IPS DF 6.9 (cell line): ENCODE measurements around the gene NEDD4L.
"Not testable (repeated sequence)": the region's sequence is repeated elsewhere in the genome, so short reads cannot be mapped to it uniquely, and the experiment has no call there.

Experiments used
- DNase-seq: peaks from one replicate; pipeline ENCODE4 v3.0.0-alpha.2; 2013; ENCODE audit warnings: low read depth, low spot score
- H3K27ac ChIP-seq: one replicate; pipeline ENCODE4 v1.5.1; 2013; ENCODE audit warnings: low read length, control low read depth
- H3K27me3 ChIP-seq: 2 replicates; pipeline ENCODE4 v1.6.1; 2013; ENCODE audit warnings: mild to moderate bottlenecking, low read length; ENCODE audit not compliant: control insufficient read depth, insufficient read depth
- H3K36me3 ChIP-seq: 2 replicates; pipeline ENCODE4 v1.6.1; 2013; ENCODE audit warnings: low read length; ENCODE audit not compliant: control insufficient read depth, insufficient read depth
- H3K4me1 ChIP-seq: 2 replicates; pipeline ENCODE4 v1.6.1; 2013; ENCODE audit warnings: low read length; ENCODE audit not compliant: control insufficient read depth, insufficient read depth
- H3K4me3 ChIP-seq: 2 replicates; pipeline ENCODE4 v1.5.1; 2013; ENCODE audit warnings: mild to moderate bottlenecking, low read length
- H3K9me3 ChIP-seq: 2 replicates; pipeline ENCODE4 v1.6.1; 2013; ENCODE audit warnings: low read length, inconsistent platforms; ENCODE audit not compliant: control insufficient read depth, insufficient read depth
- WGBS: extraction: QIAGEN DNeasy Blood & Tissue Kit; methylation state at CpG from one replicate; pipeline ENCODE4 v1.1.7; 2013; ENCODE audit warnings: mixed read lengths, missing lambda C conversion rate; ENCODE audit not compliant: insufficient read length, insufficient coverage; 5-methylcytosine and 5-hydroxymethylcytosine counted together

Gene NEDD4L

DNA sequence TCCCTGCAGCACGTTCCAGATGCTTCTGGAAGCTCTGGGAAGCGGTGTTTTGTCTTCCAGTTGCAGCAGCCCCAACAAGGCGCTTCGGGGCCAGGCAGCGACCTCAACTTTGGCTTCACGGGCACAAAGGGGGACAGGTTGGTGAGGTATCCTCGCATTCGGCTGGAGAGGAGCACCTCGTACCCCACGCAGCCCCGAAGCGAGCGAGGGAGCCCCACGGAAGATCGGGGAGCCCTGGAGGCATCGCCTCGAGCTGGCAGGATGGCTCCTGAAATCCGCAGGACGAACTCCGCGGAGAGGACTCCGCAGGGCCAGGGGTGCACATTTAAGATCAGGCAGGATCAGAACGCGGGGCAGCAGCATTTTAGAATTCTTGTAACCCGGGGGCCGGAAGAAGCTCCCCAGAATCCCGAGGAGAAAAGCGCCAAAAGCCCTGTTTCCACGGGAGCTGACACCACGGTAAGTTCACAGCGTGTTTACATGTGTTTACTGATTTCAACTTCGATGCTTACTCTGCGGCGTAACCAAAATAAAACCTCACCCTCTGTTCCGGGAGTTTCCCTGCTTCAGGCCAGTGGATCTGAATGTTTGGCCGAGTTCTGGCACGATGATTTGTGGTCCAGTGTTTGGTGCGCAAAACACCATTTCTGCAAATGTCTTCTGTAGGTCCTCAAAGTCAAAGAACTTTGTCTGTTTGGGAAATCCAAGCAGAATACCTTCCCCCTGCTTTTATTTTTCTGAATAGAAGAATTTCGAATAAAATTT is 212.5 kb downstream of the NEDD4L start:
- Histone ChIP-seq H3K27me3 (no peaks in the 10 kb centered on the region), H3K36me3 (no peaks in the 10 kb centered on the region), H3K27ac (no peak overlapping the region), H3K4me3 (no peak overlapping the region), H3K4me1 (peaks cover 8% of the 10 kb centered on the region), H3K9me3 (no peaks in the 10 kb centered on the region)
- DNase-seq, result no peak
- WGBS, result no CpG with 5 or more reads among the region's 39 CpGs

DNA sequence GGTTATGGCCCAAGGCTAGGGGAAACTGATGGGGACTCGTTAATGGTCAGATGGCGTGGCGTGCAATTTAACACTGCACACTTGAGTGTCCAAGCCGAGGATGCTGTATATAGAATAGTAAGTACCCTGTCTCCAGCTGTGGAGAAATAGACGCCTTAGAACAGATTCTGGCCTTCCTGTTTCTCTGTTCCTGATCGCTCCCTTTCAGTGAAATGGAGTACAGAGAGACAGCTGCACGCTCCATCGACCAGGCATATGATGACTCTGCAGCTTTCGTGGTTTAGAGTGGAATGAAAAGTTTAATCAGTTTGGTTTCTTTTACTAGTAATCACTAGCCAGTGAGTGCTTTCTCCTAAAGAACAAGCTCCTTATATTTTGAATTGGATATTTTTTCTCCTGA is 213.4 kb downstream of the NEDD4L start:
- no CpG with 5 or more reads among the region's 9 CpGs for WGBS
- H3K4me3 ChIP-seq, result no peak overlapping the region
- no peak for DNase-seq
- H3K4me1 ChIP-seq, result peaks cover 8% of the 10 kb centered on the region
- H3K27ac ChIP-seq, result no peak overlapping the region
- no peaks in the 10 kb centered on the region for H3K36me3 ChIP-seq
- H3K27me3 ChIP-seq, result no peaks in the 10 kb centered on the region
- H3K9me3 ChIP-seq, result no peaks in the 10 kb centered on the region

DNA sequence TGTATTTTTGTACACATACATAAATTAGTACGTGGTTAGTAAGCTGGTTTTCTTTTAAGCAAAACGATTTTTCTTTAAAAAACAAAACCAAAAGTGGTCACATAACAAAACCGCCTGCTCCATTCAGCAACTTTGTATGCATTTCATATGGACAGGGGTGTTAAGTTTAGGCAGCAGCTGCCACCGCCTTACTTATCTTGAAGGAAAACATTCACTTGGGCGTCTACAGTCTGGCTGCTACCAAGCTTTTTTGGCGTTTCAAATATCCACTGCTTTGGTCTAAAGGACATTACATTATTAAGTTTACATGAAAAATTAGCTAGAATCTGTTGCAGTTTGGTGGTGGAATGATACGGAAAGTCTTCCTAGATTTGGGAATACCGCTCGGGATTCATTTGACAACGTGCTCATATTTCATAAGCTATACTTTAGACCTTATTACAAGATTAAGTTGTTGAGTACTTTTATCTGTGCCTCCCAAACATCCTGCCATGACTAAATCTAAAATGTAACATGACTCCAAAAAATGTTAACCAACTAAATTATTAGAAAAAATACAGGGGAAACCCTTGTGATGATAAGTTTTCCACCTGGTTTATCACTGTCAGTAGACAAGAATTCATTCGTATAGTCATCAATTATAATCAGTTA is 214.8 kb downstream of the NEDD4L start:
- Histone ChIP-seq H3K9me3 (no peaks in the 10 kb centered on the region), H3K4me3 (no peak overlapping the region), H3K4me1 (peaks cover 8% of the 10 kb centered on the region), H3K36me3 (no peaks in the 10 kb centered on the region), H3K27me3 (no peaks in the 10 kb centered on the region), H3K27ac (no peak overlapping the region)
- no peak for DNase-seq
- WGBS, result no CpG with 5 or more reads among the region's 11 CpGs

DNA sequence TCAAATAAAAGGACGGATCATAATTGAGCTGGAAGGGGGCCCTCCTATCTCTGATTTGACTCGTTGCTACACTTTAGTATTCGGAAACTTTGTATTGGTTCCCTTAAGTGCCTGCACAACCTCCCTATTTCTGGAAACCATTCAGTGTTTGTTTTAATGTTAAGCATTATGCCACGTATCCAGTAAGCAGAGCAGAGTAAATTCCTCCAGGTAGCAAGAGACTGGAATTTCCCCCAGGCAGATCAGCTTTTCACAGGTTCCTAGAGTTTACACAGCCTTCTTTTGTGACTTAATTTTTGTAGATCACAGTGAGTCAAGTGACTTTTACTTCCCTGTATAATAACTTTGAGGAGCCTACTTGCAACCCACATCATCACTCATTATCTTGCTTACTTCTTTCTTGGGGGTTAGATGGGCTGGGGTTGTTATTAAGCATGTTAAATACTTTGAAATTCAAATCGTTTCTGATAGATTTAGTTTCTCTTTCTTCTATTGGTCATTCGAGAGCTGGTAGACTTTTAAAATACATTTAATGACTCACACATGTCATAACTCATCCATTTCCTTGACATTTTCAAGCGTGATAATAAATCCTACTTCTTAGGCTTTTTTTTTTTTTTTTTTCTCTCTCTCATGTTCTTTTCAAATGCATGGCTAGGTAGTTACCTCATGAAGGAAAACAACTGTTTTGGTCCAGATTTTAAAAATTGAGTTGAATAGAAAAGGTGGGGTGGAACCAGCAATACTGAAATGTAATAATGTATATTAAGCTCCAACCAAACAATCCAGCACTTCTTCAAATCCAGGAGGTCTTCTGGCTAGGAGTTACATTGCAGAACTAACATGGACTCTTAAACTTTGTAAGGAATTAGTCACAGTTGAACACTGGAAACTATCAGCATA is 219.3 kb downstream of the NEDD4L start:
- WGBS, result no CpG with 5 or more reads among the region's 7 CpGs
- Histone ChIP-seq H3K36me3 (no peaks in the 10 kb centered on the region), H3K27ac (no peak overlapping the region)

DNA sequence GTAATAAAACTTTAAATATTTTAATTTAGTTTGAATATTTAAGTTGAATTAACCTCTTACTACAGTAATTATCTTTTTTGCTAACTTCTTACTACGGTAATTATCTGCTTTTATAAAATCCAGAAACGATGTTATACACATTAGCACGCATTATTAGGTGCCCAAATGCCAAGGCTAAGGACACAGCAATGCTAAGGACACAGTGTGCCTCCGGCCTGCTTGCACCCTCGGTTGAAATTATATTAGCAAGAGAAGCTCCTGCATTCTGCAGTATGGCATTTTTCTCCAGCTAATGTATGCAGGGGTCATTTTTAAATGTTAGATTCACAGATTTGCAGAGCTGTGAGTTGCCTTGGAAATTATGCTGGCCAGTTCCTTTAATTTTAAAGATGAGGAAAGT is 220.0 kb downstream of the NEDD4L start:
- peaks cover 1% of the 10 kb centered on the region; the same call in 1 of the 2 replicates for H3K4me1 ChIP-seq

More for the DNA sequence above, 219.3 kb downstream of the NEDD4L start:
- Histone ChIP-seq H3K9me3 (no peaks in the 10 kb centered on the region), H3K4me1 (no peaks in the 10 kb centered on the region; the same call in 1 of the 2 replicates), H3K27me3 (no peaks in the 10 kb centered on the region), H3K4me3 (no peak overlapping the region)
- DNase-seq, result no peak

DNA sequence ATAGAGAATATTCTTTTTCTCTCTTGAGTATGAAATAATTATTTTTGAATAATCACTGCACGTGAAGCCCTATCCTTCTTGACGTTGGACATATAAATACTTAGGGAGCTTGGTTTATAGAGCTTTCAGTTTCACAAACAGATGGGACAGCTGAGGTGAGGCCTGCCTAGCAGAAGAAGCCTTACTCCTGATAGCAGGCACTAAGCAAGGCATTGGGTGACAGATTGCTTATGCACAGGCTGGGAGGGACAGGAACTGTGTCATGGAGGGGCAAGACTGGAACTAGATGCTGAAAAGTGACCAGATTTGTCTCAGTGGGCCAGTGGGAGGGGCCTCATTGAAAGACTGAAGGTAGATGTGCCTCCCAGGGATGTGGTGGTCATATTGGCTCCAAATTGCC is 220.8 kb downstream of the NEDD4L start:
- Histone ChIP-seq H3K36me3 (no peaks in the 10 kb centered on the region), H3K4me3 (no peak overlapping the region), H3K27ac (no peak overlapping the region), H3K27me3 (no peaks in the 10 kb centered on the region), H3K4me1 (peaks cover 1% of the 10 kb centered on the region; the same call in 1 of the 2 replicates), H3K9me3 (no peaks in the 10 kb centered on the region)
- WGBS, result no CpG with 5 or more reads among the region's 2 CpGs
- no peak for DNase-seq

More for the DNA sequence above, 220.0 kb downstream of the NEDD4L start:
- Histone ChIP-seq H3K27me3 (no peaks in the 10 kb centered on the region), H3K27ac (no peak overlapping the region), H3K4me3 (no peak overlapping the region), H3K9me3 (no peaks in the 10 kb centered on the region), H3K36me3 (no peaks in the 10 kb centered on the region)
- no CpG with 5 or more reads among the region's 5 CpGs for WGBS
- no peak for DNase-seq

DNA sequence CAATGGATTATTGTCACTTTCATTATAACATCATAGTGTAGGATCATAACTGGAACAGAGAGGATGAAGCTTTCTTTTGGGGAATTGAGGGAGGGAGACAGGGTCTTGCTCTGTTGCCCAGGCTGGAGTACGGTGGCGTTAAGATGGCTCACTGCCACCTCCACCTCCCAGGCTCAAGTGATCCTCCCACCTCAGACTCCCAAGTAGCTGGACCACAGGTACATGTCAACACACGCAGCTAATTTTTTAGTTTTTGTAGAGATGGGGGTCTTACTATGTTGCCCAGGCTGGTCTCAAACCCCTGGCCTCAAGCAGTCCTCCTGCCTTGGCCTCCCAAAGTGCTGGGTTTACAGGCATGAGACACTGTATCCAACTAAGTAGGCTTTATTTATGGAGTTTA is 221.5 kb downstream of the NEDD4L start:
- H3K27ac ChIP-seq, result not testable (repeated sequence)

DNA sequence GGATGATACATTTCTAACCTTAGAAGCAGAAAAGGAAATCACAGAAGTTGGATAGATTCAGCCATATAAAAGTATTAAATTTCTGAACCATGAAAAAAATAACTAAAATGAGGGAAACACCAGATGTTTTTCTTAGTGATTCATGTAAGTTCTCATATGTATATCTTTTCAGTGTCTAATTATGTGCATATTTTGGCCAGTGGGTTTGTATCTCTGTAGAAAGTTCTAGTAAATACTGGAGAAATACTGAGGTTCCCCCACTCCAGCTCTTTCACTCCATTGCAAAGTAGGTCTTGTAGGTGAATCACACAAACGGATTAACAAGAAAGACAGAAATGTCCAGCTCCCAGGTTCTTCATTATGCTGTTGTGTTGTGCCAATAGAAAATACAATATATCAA is 222.3 kb downstream of the NEDD4L start:
- no peaks in the 10 kb centered on the region for H3K27me3 ChIP-seq
- no peak for DNase-seq
- no peaks in the 10 kb centered on the region for H3K36me3 ChIP-seq
- WGBS, result no CpG with 5 or more reads among the region's 1 CpG
- H3K27ac ChIP-seq, result no peak overlapping the region
- no peaks in the 10 kb centered on the region for H3K9me3 ChIP-seq
- H3K4me1 ChIP-seq, result peaks cover 1% of the 10 kb centered on the region; the same call in 1 of the 2 replicates
- no peak overlapping the region for H3K4me3 ChIP-seq

More for the DNA sequence above, 221.5 kb downstream of the NEDD4L start:
- DNase-seq, H3K4me1 ChIP-seq, H3K36me3 ChIP-seq, H3K27me3 ChIP-seq, H3K4me3 ChIP-seq, H3K9me3 ChIP-seq: not testable (repeated sequence)
- no CpG with 5 or more reads among the region's 3 CpGs for WGBS

DNA sequence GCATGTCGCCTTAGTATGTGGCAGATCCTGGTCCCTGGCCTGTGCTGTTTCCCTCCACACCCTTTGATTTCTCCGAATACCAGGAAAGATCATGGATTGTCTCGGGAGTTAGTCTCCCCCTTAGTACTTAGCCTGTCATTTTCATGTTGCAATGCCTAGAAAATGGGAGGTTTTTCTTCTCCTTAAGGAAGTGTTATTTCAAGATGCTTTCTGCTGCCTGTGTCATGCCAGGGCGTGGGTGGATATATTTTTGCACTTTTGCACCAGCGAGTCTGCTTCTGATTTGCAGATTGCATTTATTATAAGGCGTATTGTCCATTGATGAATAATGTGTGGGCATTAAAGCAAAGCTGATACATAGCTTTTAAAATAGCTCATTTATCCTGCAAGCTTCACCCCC is 223.5 kb downstream of the NEDD4L start:
- H3K27ac ChIP-seq, result no peak overlapping the region
- DNase-seq, result no peak
- no peak overlapping the region for H3K4me3 ChIP-seq
- WGBS, result no CpG with 5 or more reads among the region's 6 CpGs
- no peaks in the 10 kb centered on the region for H3K27me3 ChIP-seq
- H3K9me3 ChIP-seq, result no peaks in the 10 kb centered on the region
- H3K36me3 ChIP-seq, result no peaks in the 10 kb centered on the region
- peaks cover 1% of the 10 kb centered on the region; the same call in 1 of the 2 replicates for H3K4me1 ChIP-seq

DNA sequence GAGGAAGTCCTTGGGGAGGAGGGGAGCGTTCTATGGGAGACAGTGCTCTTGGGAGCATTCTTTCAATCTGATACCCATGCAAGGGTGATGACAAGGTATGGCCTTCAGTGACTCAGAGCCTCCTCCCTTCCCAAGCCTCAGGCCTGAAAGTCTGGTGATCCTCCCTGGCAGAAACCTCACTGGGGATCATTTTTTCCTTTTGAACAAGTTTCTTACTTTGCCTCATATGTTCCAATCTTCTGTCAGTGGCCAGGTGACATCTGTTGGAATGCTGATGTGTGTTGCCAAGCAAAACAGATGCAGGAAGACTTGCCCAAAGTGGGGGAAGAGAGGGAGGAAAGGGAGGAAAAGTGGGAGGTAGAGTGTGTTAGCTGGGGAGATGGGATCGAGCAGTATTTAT is 224.8 kb downstream of the NEDD4L start:
- WGBS, result 100% methylated on average over 1 of the region's 2 CpGs
- H3K4me1 ChIP-seq, result peaks cover 1% of the 10 kb centered on the region; the same call in 1 of the 2 replicates
- no peak for DNase-seq
- no peak overlapping the region for H3K27ac ChIP-seq
- no peaks in the 10 kb centered on the region for H3K27me3 ChIP-seq
- no peak overlapping the region for H3K4me3 ChIP-seq
- H3K9me3 ChIP-seq, result no peaks in the 10 kb centered on the region
- H3K36me3 ChIP-seq, result no peaks in the 10 kb centered on the region
